GM12878 (cell line): Measurements from ENCODE around the gene RNU1-2. TPM values are rescaled to one million over a fixed set of nuclear protein-coding genes. Genes with fewer than 3 reads are reported as not detected.

Source experiments
- ATAC-seq: fragments of 200-7000 bp; cut with Tn5 transposase; 3 replicates; pipeline ENCODE4 v1.9.1; 2020; ENCODE audit warnings: mild to moderate bottlenecking, moderate library complexity
- BruUV-seq: library from RNA; stranded (reverse); fragments of 400-500 nt; replicated peaks from 2 replicates; lab custom pipeline; 2021; lab: Mats Ljungman, UMichigan
- CTCF ChIA-PET: fragments of 300-600 bp; sonication (Branson Sonifier 250); formaldehyde crosslinking; extraction: SDS; loops from one replicate; lab custom pipeline; 2021; ENCODE audit warnings: inconsistent platforms; lab: Yijun Ruan, JAX
- POLR2A ChIA-PET: fragments of 350-600 bp; formaldehyde crosslinking; extraction: SDS; loops from one replicate; lab custom pipeline; 2021; ENCODE audit warnings: inconsistent platforms; lab: Charles Lee
- RAD21 ChIA-PET: fragments of 300-600 bp; sonication (Branson Sonifier 250); formaldehyde crosslinking; loops from one replicate; lab custom pipeline; 2023; ENCODE audit warnings: antibody characterized with exemption; ENCODE audit not compliant: unreplicated experiment; lab: Charles Lee
- SMC1A ChIA-PET: fragments of 300-600 bp; sonication (Branson Sonifier 250); formaldehyde crosslinking; loops from one replicate; lab custom pipeline; 2023; ENCODE audit not compliant: unreplicated experiment, uncharacterized antibody; lab: Charles Lee
- DNase-seq: peaks from one replicate; pipeline ENCODE4 v3.0.0-alpha.2; 2011; ENCODE audit warnings: low read depth, low spot score
- FAIRE-seq: peaks from 3 replicates; lab custom pipeline; 2011; peaks lifted over from hg19 to GRCh38; lab: Jason Lieb, UNC
- H2AFZ ChIP-seq: 2 replicates; pipeline ENCODE4 v1.6.0; 2011; ENCODE audit warnings: low read depth, low read length, control low read depth; ENCODE audit not compliant: control insufficient read depth
- H3K27ac ChIP-seq: 2 replicates; pipeline ENCODE4 v1.5.1; 2011; ENCODE audit warnings: control low read depth; ENCODE audit not compliant: control insufficient read depth, insufficient read depth
- H3K27me3 ChIP-seq, 2 experiments: replicated peaks in 1 of 2; 2 replicates each; pipeline versions ENCODE4 v1.6.0 to v1.6.1; 2011; ENCODE audit warnings: low read length in 1 of 2; ENCODE audit not compliant: control insufficient read depth in 2 of 2, insufficient read depth in 2 of 2
- H3K36me3 ChIP-seq, 2 experiments: 2 replicates each; pipeline ENCODE4 v1.5.1; 2011; ENCODE audit warnings: low read length in 1 of 2; ENCODE audit not compliant: control insufficient read depth in 2 of 2, insufficient read depth in 2 of 2
- H3K4me1 ChIP-seq: 2 replicates; pipeline ENCODE4 v1.6.1; 2011; ENCODE audit warnings: mild to moderate bottlenecking, low read length, moderate library complexity, mixed read lengths; ENCODE audit not compliant: control insufficient read depth, insufficient read depth
- H3K4me2 ChIP-seq: 2 replicates; pipeline ENCODE4 v1.6.0; 2011; ENCODE audit warnings: control low read depth; ENCODE audit not compliant: control insufficient read depth, insufficient read depth
- H3K4me3 ChIP-seq: fragments of 200-600 bp; sonication (generic); 2 replicates; pipeline ENCODE4 v1.5.1; 2016
- H3K79me2 ChIP-seq: 2 replicates; pipeline ENCODE4 v1.6.0; 2011; ENCODE audit warnings: low read length; ENCODE audit not compliant: control insufficient read depth, insufficient read depth
- H3K9ac ChIP-seq: 2 replicates; pipeline ENCODE4 v1.8.0; 2011; ENCODE audit warnings: low read length, control low read depth, mixed read lengths; ENCODE audit not compliant: control insufficient read depth, insufficient read depth
- H3K9me3 ChIP-seq: replicated peaks from 3 replicates; pipeline ENCODE4 v1.5.1; 2011; ENCODE audit warnings: mild to moderate bottlenecking, low read length; ENCODE audit not compliant: control insufficient read depth, insufficient read depth
- H4K20me1 ChIP-seq: 2 replicates; pipeline ENCODE4 v1.6.0; 2011; ENCODE audit not compliant: control insufficient read depth, insufficient read depth
- ESRRA ChIP-seq: IDR thresholded peaks from 2 replicates; pipeline ENCODE4 v1.6.1; 2012; ENCODE audit warnings: mild to moderate bottlenecking, low read length, improper control_type of control experiment
- MYC ChIP-seq: IDR thresholded peaks from 2 replicates; pipeline ENCODE4 v1.6.1; 2011; ENCODE audit warnings: mild to moderate bottlenecking, low read length, moderate library complexity, inconsistent platforms; ENCODE audit not compliant: insufficient read depth, insufficient replicate concordance, insufficient read length, severe bottlenecking
- NFIC ChIP-seq: IDR thresholded peaks from 2 replicates; pipeline ENCODE4 v1.6.1; 2012; ENCODE audit warnings: low read depth, mild to moderate bottlenecking, inconsistent platforms, low read length, moderate library complexity
- SMC3 ChIP-seq: IDR thresholded peaks from 2 replicates; pipeline ENCODE4 v1.6.1; 2011; ENCODE audit warnings: low read length, improper control_type of control experiment, borderline replicate concordance
- SREBF1 ChIP-seq: IDR thresholded peaks from 2 replicates; pipeline ENCODE4 v1.6.1; 2012; ENCODE audit warnings: mild to moderate bottlenecking, low read length
- YY1 ChIP-seq: IDR thresholded peaks from 2 replicates; pipeline ENCODE4 v1.6.1; 2011; ENCODE audit warnings: low read depth, mild to moderate bottlenecking, low read length
- ZNF207 ChIP-seq: fragments of 450-650 bp; IDR thresholded peaks from 2 replicates; pipeline ENCODE4 v1.6.1; 2014; ENCODE audit warnings: antibody characterized with exemption, mild to moderate bottlenecking, borderline replicate concordance
- WGBS: methylation state at CpG from one replicate; pipeline ENCODE4 v1.1.6; 2016; ENCODE audit warnings: low lambda C conversion rate; ENCODE audit not compliant: insufficient replicate concordance, insufficient coverage; ENCODE audit errors: missing lambda C conversion rate; 5-methylcytosine and 5-hydroxymethylcytosine counted together
- in situ Hi-C: fragments of 300-500 bp; cut with MboI; formaldehyde crosslinking; loops from 9 replicates; pipeline ENCODE4 v1.14.3; 2018; ENCODE audit warnings: mixed read lengths
- intact Hi-C: fragments of 100-400 bp; cut with micrococcal nuclease; formaldehyde crosslinking; loops from one replicate; pipeline ENCODE4 v1.14.2; 2022; ENCODE audit not compliant: unreplicated experiment
- polyA plus RNA-seq, 11 experiments: library from polyadenylated mRNA; depleted of rRNA in 4 of 11; unstranded in 6 of 11; stranded (reverse) in 5 of 11; fragments of >200 nt; fragmentation: Nextera tagmentation in 4 of 11; fragmentation: Illumina TruSeq in 1 of 11; extraction: Ambion mirVana in 4 of 11; extraction: Trizol in 1 of 11; gene quantifications; 1 replicate in 1 of 11; 2 replicates in 10 of 11; pipeline versions ENCODE4 v1.2.1 to v1.2.3, GENCODE V29; 2011 to 2016; ENCODE audit warnings: inconsistent platforms in 2 of 11, missing spikeins in 2 of 11, low read depth in 1 of 11
- total RNA-seq, 4 experiments: library from RNA; depleted of rRNA in 3 of 4; stranded (reverse); fragments of >200 nt in 3 of 4; fragmentation: Illumina TruSeq in 1 of 4; extraction: Trizol in 1 of 4; gene quantifications; 2 replicates each; pipeline versions ENCODE4 v1.2.1 to v1.2.3, GENCODE V29; 2013 to 2021
- TF ChIP-seq, protein P1 (sequence below): fragments of 450-650 bp; formaldehyde crosslinking; IDR thresholded peaks from 2 replicates; pipeline ENCODE4 v1.4.0; 2020; ENCODE audit warnings: mild to moderate bottlenecking, moderate library complexity

RNU1-2 gene
- total and polyA plus RNA-seq, 10 of the 15 experiments (the other 5 are each of a cell fraction or from before 2014, with no cell fraction given), result under 0.01 to 20,946 (median 4.7) TPM; not detected in 2

GRCh38 chr1:16925635-16926490 lies 30.1 kb downstream of the RNU1-2 start:
- Histone ChIP-seq H3K4me2 (no peak overlapping the region), H2AFZ (no peak overlapping the region), H4K20me1 (no peaks in the 10 kb centered on the region), H3K36me3 (no peaks in the 10 kb centered on the region), H3K79me2 (no peaks in the 10 kb centered on the region), H3K4me3 (no peak overlapping the region), H3K9me3 (no peaks in the 10 kb centered on the region), H3K4me1 (no peaks in the 10 kb centered on the region), H3K27me3 (no peaks in the 10 kb centered on the region)
- BruUV-seq, result no TSS peak
- ChIA-PET SMC1A (no interaction called here), CTCF (no interaction called here), RAD21 (no interaction called here)
- in situ Hi-C loops, result no loop called here
- no peak for FAIRE-seq
- no peak for ATAC-seq
- no peak for DNase-seq
- 49% methylated on average over 13 of the region's 13 CpGs for WGBS
- TF ChIP-seq ESRRA (no peak), SMC3 (no peak), NFIC (no peak), SREBF1 (no peak), ZNF207 (no peak), YY1 (no peak), MYC (no peak)
- TF ChIP-seq, protein P1, sequence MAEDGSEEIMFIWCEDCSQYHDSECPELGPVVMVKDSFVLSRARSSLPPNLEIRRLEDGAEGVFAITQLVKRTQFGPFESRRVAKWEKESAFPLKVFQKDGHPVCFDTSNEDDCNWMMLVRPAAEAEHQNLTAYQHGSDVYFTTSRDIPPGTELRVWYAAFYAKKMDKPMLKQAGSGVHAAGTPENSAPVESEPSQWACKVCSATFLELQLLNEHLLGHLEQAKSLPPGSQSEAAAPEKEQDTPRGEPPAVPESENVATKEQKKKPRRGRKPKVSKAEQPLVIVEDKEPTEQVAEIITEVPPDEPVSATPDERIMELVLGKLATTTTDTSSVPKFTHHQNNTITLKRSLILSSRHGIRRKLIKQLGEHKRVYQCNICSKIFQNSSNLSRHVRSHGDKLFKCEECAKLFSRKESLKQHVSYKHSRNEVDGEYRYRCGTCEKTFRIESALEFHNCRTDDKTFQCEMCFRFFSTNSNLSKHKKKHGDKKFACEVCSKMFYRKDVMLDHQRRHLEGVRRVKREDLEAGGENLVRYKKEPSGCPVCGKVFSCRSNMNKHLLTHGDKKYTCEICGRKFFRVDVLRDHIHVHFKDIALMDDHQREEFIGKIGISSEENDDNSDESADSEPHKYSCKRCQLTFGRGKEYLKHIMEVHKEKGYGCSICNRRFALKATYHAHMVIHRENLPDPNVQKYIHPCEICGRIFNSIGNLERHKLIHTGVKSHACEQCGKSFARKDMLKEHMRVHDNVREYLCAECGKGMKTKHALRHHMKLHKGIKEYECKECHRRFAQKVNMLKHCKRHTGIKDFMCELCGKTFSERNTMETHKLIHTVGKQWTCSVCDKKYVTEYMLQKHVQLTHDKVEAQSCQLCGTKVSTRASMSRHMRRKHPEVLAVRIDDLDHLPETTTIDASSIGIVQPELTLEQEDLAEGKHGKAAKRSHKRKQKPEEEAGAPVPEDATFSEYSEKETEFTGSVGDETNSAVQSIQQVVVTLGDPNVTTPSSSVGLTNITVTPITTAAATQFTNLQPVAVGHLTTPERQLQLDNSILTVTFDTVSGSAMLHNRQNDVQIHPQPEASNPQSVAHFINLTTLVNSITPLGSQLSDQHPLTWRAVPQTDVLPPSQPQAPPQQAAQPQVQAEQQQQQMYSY (CRISPR knock-in tag), result no peak
- TF ChIP-seq, all 136 proteins: peak for 0
- Histone ChIP-seq H3K27ac (no peak overlapping the region), H3K9ac (no peak overlapping the region)
- intact Hi-C loops, result no loop called here
- POLR2A ChIA-PET, result no interaction called here
